Hippocampal formation (tissue), 2 donors: Measurements from ENCODE around the gene ERC1.

Experiments
- DNase-seq, 2 donors: peaks; one replicate each; lab custom pipeline; 2025; lab: John Stamatoyannopoulos, UW

The ERC1 gene

DNA sequence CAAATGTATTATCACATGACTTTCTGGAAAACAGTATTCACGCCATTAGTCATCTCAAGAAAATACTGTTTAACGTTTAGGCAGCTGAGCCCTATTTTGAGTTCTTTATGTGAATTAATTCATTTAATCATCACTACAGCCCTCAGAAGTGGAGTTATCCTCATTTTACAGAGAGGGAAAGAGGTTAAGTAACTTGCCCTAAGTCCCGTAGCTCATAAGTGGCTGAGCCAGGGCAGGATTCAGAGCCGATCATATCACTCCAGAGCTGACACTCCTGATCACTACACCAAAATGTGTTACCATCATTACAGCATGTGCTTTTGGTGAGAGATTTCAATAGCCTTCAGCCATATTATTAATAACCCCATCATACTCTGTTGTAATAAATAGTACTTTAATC is 392.7 kb downstream of the ERC1 start:
- no peak for DNase-seq

DNA sequence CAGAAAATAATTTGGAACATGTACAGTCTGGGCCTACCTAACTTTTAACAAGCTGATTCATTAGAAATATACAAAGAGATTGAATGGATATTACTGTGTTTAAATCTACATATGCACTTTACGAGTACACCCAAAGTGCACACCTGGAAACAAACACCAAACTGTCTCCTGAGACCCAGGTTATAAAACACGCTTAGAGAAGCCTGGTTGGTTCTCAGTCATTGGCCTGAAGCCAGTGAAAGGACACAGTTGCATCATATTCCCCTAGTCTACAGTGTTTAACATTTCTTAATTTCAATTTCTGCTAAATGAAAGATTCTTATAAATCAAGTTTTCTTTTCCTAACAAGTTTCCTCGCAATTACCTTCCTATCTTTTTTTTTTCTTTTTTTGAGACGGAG is 393.9 kb downstream of the ERC1 start:
- no peak for DNase-seq

DNA sequence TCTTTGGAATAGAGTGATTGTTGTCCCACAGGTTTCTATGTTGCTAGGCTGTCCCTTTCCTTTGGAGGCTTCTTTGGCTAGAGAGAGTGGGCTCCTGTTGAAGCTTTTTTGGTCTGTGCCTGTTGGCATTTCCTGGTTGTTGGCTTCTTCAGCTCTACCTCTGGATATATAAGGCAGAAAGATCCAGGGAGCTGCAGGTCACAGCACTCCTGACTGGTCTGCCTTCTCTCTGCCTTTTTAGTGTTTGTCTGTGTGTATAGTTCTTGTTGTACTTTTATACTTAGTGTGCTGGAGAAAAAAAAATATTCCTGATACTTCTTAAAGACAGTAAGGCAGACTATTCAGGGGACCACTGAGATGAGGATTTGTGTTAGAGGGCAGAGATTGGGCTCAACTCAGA is 400.7 kb downstream of the ERC1 start:
- no peak for DNase-seq

DNA sequence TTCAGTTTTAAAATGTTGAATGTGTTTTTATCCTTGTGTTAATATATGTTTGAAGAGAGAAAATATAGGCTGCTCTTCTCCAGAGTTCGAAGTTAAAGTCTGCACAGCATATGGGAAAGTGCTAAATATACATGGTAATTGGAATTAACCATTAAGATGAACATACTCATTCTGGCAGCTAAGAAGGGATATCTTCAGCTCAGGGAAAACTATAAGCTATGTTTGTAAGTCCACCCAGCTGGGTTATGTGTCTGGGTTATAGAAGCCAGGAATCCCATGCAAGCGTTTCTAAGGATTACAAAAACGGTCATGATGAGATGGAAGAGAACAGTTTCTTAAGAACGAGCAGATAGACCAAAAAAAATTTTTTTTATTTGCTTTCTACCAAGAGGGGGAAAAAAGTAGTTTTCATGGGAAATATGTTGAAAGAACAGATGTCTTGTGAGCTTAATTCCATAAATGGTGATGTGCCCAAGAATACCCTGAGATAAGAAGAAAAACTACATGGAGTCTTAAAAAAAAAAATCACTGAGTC is 404.5 kb downstream of the ERC1 start:
- no peak for DNase-seq

DNA sequence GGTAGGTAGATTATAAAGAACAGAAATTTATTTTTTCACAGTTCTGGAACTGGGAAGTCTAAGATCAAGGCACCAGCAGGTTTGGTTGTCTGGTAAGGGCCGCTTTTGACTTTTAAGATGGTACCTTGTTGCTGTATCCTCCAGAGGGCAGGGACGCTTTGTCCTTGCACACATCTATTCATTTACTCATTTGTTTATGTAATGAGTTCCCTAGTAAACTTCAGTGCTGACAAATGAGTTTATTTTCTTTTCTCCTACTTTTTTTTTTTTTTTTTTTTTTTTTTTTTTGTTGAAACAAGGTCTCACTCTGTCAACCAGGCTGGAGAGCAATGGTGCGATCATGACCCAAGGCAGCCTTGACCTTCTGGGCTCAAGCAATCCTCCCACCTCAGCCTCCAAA is 407.6 kb downstream of the ERC1 start:
- no peak for DNase-seq

DNA sequence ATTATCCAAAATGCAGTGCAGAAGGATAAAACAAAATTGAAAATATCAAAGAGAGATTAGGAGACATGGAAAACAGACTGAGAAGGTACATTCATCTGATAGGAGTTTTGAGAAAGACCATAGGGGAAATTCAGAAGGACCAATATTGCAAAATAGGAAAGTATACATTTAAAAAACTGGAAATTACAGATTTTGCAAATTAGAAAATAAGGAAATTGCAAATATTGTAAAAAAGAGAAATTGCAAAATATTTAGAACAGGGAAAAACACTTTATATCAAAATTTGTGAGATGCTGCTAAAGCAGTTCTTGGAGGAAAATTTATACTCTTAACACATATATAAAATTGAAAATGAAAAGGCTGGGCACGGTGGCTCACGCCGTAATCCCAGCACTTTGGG is 410.9 kb downstream of the ERC1 start:
- no peak for DNase-seq

DNA sequence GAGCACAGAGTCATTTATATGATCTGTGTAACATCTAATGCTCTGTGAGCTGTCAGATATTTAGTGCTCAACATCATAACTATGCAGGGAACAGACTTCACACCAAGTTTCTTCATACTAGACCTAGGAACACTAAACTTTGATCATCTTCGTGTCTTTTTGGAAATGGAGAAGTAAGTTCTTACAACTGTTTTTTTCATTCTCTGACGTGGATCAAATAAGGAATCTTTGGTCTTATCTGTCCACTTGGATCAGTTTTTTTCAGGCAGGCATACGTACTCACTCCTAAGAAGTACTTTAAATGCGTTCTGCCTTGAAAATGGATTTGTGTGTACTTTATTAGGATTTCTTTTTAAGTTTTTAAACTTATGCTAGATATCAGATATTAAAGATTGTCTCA is 412.4 kb downstream of the ERC1 start:
- DNase-seq: no peak

DNA sequence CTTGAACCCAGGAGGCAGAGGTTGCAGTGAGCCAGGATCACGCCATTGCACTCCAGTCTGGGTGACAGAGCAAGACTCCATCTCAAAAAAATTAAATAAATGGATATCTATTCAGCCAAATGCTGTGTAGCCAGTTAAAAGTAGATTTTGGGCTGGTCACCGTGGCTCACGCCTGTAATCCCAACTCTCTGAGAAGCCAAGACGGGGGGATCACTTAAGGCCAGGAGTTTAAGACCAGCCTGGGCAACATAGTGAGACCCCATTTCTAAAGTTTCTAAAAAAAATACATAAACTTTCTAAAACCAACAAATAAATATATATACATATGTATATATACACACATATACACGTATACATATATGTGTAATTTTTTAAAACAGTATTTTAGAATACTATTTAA is 414.6 kb downstream of the ERC1 start:
- DNase-seq: no peak

DNA sequence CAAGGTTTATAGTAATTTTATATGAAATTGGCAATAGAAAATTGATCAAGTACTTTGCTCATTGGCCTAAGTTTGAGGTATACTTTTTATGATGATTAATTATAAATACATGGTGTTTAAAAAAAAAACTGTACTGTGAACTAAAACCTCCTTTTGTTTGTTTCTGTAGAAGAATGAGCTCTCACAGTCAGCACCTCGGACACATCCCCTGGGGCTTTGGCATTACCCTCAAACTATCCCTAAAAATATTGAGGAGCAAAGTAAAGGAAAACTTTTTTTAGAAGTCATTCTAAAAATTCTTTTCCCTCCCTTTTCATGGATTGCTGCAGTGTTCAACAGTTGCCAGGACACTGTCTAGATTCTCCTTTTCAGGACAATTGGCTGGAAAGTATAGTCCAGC is 419.8 kb downstream of the ERC1 start:
- DNase-seq: no peak

DNA sequence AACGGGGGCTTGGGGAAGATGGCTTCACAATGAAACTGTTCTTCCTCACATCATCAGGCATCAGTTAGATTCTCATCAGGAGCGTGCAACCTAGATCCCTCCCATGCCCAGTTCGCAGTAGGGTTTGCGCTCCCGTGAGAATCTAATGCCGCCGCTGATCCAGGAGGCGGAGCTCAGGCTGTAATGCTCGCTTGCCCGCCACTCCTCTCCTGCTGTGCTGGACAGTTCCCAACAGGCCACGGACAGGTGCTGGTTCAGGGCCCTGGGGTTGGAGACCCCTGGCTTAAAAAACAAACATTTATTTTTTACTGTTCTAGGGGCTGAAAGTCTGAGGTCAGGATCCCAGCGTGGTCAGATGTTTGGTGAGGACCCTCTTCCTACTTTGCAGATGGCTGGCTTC is 422.9 kb downstream of the ERC1 start:
- DNase-seq: no peak

DNA sequence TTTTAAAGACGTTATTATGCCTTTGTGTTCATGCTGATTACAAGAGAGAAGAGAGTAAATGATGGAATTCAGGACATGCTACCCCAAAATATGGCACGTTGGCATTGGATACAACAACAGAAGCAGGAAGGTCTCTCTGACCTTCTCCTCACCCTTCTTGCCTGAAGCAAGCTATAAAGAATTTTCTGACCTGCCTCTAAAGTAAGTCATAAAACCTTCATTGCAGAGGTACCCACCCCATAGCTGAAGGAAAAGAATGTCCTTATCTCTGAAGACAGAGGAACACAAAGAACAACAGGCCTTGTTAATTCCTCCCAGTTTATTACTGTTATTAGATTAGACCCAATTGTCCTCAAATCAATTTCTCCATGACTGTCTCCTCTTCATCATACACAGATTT is 427.1 kb downstream of the ERC1 start:
- no peak for DNase-seq

DNA sequence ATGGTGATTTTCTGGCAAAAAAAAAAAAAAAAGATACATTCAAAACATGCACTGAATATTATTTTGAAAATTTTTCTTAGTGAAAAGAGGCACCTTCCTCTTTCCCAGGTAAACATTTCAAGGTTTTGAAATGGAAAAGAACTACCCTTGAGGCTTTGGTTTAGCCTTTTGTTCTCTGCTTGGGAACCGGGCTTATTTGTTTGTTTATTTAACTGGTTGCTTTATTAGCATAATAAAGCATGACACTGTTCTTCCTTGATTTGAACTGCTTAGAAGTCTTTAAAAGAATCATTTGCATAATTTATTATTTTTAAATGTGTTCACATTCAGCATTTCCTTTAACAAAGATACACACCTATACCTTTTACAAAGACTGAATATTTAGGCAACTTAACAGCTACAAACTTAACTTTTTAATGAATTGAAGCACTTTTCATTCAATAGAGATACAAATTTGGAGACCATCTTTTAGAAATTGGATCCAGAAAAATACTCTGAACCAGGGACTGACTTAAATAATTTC is 428.9 kb downstream of the ERC1 start:
- DNase-seq: no peak

DNA sequence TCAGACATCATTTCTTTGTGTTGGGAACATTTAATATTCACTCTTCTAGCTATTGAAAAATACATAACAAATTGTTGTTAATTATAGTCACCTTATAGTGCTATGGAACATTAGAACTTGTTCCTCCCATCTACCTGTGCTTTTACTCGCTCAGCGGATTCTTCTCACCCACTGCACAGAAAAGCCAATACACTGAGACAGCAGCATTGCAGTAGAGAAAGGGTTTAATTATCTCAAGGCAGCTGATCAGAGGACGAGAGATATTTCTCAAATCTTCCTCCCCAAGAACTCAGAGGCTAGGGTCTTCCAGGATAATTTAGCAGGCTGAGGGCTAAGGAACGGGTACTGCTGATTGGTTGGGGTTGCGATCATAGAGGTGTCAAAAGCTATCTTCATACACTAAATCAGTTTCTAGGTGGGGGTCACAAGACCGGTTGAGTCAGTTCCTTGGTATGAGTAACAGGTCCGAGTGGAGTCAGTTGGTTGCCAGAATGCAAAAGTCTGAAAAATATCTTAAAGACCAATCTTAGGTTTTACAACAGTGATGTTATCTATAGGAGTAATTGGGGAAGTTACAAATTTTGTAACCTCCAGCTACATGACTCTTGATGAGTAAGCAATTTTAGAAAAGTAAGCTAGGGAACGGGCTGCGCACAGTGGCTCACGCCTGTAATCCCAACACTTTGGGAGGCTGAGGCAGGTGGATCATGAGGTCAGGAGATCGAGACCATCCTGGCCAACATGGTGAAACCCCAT is 430.2 kb downstream of the ERC1 start:
- DNase-seq: no peak

DNA sequence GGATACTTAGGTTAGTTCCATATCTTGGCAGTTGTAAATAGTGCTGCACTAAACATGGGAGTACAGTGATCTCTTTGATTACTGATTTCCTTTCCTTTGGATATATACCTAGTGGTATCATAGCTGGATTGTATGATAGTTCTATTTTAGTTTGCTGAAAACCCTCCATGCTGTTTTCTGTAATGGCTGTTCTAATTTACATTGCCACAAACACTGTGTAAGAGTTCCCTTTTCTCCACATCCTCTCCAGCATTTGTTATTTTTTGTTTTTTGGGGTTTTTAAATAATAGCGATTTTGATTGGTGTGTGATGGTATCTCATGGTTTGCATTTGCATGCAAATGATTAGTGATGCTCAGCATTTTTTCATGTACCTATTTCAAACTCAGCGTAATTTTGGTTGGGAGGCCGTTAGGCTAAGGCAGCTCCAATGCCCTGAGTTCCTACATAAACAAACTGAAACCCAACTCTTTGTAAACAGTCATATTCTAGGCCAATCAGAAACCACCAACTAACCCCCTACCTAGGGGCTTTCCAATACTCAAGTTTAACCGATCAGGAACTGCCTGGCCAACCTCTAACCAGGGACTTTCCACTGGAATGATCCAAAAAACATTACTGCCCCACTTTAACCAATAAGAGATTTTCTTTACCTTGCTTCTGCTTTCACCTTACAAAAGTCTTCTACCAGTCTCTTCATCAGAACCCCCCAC is 431.7 kb downstream of the ERC1 start:
- no peak for DNase-seq

DNA sequence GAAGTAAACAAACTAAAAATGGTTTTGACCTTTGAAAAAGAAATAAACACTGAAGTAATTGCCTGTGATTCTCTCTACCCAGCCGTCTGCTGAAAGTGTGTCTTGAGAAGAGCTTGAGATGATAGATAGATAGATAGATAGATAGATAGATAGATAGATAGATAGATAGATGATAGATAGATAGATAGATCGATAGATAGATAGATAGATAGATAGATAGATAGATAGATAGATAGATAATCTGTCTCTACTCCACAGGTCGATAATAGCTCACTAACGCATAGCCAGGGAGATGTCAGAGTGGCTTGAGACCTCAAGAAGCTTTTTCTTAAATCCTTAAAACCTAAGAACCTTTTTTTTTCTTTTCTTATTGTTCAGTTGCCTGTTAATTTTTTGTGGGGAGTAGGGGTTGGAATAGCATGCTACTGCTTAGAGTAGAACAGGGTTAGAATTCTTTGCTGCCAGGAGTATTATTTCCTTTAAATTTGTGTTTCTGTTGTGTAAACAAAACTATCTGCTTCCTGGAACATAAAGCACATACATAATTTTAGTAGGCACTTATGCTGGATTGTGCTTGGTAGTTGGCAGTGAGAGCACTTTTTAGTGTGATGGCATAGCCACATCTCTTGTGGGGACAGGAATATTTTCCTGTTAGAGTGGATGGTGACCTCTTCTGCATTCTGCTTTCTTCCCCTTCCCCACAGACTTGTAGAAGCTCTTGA is 433.8 kb downstream of the ERC1 start:
- DNase-seq: no peak

DNA sequence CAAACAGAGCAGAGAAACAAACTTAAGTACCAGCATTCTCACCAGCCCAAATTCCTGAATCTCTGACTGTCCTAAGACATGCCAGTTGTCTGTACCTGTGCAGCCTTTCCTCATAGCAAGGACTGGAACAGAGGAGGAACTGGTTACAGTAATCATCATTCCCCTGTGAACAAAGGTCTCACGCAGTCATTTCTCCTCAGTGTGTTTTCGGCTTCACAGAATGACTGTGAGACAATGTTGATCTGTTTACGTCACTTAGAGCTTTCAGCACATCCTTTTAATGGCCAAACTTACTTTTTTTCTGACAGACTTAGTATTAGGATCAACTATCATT is 434.3 kb downstream of the ERC1 start:
- DNase-seq: no peak

DNA sequence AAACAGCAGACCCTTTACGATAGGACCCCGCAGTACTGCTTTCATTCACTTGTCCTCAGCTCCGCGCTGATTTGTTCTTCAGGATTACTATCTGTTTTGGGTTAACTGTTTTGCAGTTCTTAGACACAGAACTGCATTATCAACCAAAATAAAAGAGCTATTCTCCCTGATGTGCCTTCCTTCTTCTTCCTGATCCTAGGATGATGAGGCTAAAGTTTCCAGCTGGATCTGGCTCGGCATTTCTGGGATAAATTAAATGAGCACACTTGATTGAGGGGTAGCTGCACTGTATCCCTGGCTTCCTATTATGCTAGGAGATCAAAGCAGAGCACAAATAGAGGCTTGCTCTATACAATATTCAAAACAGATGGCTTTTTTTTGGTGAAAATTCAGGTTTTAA is 437.6 kb downstream of the ERC1 start:
- DNase-seq: no peak

DNA sequence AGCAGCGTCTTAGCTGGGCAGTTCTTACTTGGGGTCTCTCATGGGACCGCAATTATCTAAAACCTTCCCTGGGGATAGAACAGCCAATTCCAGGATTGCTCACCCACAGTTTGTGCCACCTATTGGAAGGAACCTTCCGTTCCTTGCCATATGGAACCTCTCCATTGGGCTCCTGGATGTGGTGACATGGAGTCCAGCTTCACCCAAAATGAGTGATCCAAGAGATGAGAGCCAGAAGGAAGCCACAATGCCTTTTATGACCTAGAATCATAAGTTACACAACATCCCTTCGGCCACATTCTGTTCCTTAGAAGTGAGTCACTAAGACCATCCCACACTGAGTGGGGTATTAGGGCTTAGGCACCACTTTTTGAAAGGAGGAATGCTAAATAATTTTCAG is 439.0 kb downstream of the ERC1 start:
- DNase-seq: no peak

DNA sequence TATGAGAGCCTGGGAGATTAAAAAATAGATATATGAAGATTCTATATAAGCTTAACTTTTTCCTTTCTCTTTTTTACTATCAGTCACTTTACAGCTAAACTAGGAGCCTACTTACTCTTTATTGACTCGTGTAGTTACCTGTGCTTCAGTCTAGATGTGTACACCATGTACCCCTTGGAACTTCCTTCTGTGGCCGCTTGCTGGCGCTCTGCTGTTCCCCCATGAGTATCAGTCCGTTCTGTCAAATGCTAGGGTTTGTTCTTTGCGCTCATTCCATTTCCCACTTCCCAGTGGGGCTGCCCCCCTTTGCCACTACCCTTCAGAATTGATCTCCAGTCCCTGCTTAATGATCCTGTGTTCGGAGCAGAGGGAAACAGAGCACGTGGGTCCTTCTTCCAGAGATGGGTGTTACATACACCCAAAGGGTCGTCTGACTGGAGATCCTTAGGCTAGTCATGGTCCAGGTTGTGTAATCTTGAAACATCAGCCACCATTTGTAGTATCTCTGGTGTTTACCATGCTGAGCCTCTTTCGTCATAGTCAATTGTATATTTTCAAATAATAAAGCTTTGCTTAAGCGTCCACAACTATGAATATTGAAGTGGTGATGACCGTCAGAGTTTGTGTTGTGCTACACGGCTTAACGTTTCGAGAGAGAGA is 443.4 kb downstream of the ERC1 start:
- DNase-seq: no peak

DNA sequence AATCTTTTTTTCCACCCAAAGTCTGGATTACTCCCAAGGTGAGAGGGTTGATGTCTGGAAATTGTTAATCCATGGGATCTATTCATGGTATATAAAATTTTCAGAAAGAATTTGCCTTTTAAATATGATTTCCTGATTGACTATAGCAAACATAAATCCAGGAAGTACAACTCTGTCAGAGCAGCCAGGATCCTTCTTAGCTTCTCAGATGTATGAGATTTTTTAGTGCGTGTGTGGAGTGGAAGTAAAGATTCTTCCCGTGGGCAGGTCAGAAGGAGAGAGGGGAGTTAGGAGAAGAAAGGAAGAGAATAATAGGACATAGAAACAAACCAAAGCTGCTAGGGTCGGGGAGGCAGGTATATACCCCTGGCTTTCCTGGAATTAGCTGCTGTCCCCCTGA is 444.0 kb downstream of the ERC1 start:
- DNase-seq: no peak

DNA sequence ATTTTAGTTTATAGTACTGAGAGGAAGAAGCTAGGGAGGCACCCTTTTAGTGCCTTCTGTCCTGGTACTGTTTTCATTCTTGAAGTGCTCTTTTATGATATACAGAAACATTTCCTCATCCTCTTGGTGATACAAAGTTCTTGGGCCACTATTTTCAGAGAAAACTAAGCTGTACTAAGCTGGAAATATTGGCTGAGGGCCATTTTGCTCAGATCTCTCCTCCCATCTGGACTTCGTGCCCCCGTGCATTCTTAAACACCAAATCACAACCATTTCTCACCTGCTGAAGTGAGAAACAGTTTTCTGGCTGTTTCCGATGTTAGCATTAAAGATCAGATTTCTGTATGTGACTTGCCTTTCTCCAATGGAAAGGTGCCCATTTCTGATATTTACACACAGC is 444.4 kb downstream of the ERC1 start:
- no peak for DNase-seq

DNA sequence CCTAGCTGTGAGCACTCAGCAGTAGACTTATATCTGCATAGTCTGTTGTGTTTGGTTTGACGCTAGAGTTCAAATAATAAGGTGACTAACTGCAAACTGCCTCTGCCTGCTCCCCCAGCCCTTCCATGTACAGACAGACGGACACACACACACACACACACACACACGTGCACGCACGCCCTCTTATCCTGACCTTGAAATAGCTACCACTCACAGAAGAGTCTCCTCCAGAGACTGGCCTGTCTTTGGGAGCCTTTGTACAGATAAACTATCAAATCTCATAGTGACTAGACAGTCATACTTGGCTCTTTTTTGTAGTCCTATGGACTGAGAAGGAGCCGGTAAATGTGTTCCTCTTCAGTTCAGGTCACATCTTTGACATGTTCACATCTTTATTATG is 445.0 kb downstream of the ERC1 start:
- DNase-seq: no peak
